Suprapubic skin (tissue), 4 donors: ENCODE measurements around the gene CLPX. TPM values are rescaled to one million over a fixed set of nuclear protein-coding genes. Genes with fewer than 3 reads are reported as not detected.
"Not testable (repeated sequence)": the region's sequence is repeated elsewhere in the genome, so short reads cannot be mapped to it uniquely, and the experiment has no call there.

ENCODE experiments used
- DNase-seq, 2 donors: peaks; one replicate each; pipeline ENCODE4 v3.0.0-alpha.2; 2019; ENCODE audit warnings: low spot score in 2 of 2
- H3K27ac ChIP-seq: fragments of 200-600 bp; sonication (generic); one replicate; pipeline ENCODE4 v1.5.1; 2019
- H3K27me3 ChIP-seq: fragments of 200-600 bp; sonication (generic); one replicate; pipeline ENCODE4 v1.5.1; 2019
- H3K36me3 ChIP-seq: fragments of 200-600 bp; sonication (generic); one replicate; pipeline ENCODE4 v1.5.1; 2019
- H3K4me1 ChIP-seq: fragments of 200-600 bp; sonication (generic); one replicate; pipeline ENCODE4 v1.5.1; 2019
- H3K4me3 ChIP-seq: fragments of 200-600 bp; sonication (generic); one replicate; pipeline ENCODE4 v1.5.1; 2019; ENCODE audit warnings: mild to moderate bottlenecking
- H3K9me3 ChIP-seq: fragments of 200-600 bp; sonication (generic); one replicate; pipeline ENCODE4 v1.5.1; 2019
- CTCF ChIP-seq, 2 donors: fragments of 200-600 bp in 1 of 2; fragments of 450-650 bp in 1 of 2; sonication (generic) in 1 of 2; IDR thresholded peaks; one replicate each; pipeline ENCODE4 v1.5.1; 2016 to 2019; ENCODE audit warnings: antibody characterized with exemption in 2 of 2, mild to moderate bottlenecking in 1 of 2, moderate library complexity in 1 of 2
- EP300 ChIP-seq: sonication (generic); formaldehyde crosslinking; IDR thresholded peaks from one replicate; pipeline ENCODE4 v1.6.1; 2017; ENCODE audit warnings: antibody characterized with exemption
- POLR2A ChIP-seq, 2 donors: fragments of 450-650 bp; IDR thresholded peaks; one replicate each; pipeline ENCODE4 v1.6.1; 2017; ENCODE audit warnings: antibody characterized with exemption in 2 of 2, mild to moderate bottlenecking in 2 of 2, moderate library complexity in 2 of 2
- POLR2AphosphoS5 ChIP-seq, 3 donors: sonication (generic); formaldehyde crosslinking; IDR thresholded peaks; one replicate each; pipeline ENCODE4 v1.6.1; 2017; ENCODE audit warnings: antibody characterized with exemption in 3 of 3
- WGBS: methylation state at CpG from one replicate; pipeline ENCODE4 v1.1.5; 2018; 5-methylcytosine and 5-hydroxymethylcytosine counted together
- total RNA-seq, 4 donors: library from RNA; depleted of rRNA; stranded (reverse); fragments of >200 nt; gene quantifications; one replicate each; pipeline ENCODE4 v1.1.0, GENCODE V29; 2016

Gene CLPX
- total RNA-seq, 4 donors from 2014 or later = 45.5 to 103 (median 58.3) TPM

- Histone ChIP-seq H3K4me1 (peaks cover 7% of the 10 kb centered on the region), H3K9me3 (no peaks in the 10 kb centered on the region), H3K27me3 (no peaks in the 10 kb centered on the region), H3K36me3 (peaks cover 5% of the 10 kb centered on the region), H3K27ac (peak overlapping the region; percentile 60), H3K4me3 (no peak overlapping the region)
- TF ChIP-seq EP300 (no peak), POLR2A (IDR thresholded peaks at IDR 0.05) (no peak), POLR2AphosphoS5 (IDR thresholded peaks at IDR 0.05) (no peak), CTCF (IDR thresholded peaks at IDR 0.05) (no peak)
- no peak for DNase-seq
- WGBS = 57% methylated on average over 6 of the region's 7 CpGs
Observed at GRCh38 chr15:65194826-65195547, 9.8 kb upstream of the CLPX start.

GRCh38 chr15:65192016-65192415, 6.9 kb upstream of the CLPX start:
- H3K4me3 ChIP-seq = no peak overlapping the region
- no peaks in the 10 kb centered on the region for H3K36me3 ChIP-seq
- WGBS = 100% methylated on average over 2 of the region's 5 CpGs
- TF ChIP-seq POLR2A (IDR thresholded peaks at IDR 0.05) = no peak
- TF ChIP-seq CTCF (IDR thresholded peaks at IDR 0.05) = no peak
- TF ChIP-seq POLR2AphosphoS5 (IDR thresholded peaks at IDR 0.05) = no peak
- no peak for TF ChIP-seq EP300
- H3K4me1 ChIP-seq = peaks cover 7% of the 10 kb centered on the region
- DNase-seq = no peak
- no peak overlapping the region for H3K27ac ChIP-seq
- H3K9me3 ChIP-seq = no peaks in the 10 kb centered on the region
- H3K27me3 ChIP-seq = no peaks in the 10 kb centered on the region

GRCh38 chr15:65189102-65189740, 4.1 kb upstream of the CLPX start:
- H3K36me3 ChIP-seq = no peaks in the 10 kb centered on the region
- TF ChIP-seq POLR2A (IDR thresholded peaks at IDR 0.05) (no peak), CTCF (IDR thresholded peaks at IDR 0.05) (peak; percentile 32 to 45), EP300 (no peak), POLR2AphosphoS5 (IDR thresholded peaks at IDR 0.05) (no peak)
- no peak overlapping the region for H3K27ac ChIP-seq
- H3K27me3 ChIP-seq = no peaks in the 10 kb centered on the region
- no peak overlapping the region for H3K4me3 ChIP-seq
- no peaks in the 10 kb centered on the region for H3K9me3 ChIP-seq
- WGBS = 18% methylated on average over 3 of the region's 3 CpGs
- H3K4me1 ChIP-seq = peaks cover 6% of the 10 kb centered on the region
- DNase-seq = no peak

GRCh38 chr15:65188472-65188871, 3.3 kb upstream of the CLPX start:
- H3K4me1 ChIP-seq = peaks cover 11% of the 10 kb centered on the region
- not testable (repeated sequence) for H3K4me3 ChIP-seq, H3K27me3 ChIP-seq, H3K9me3 ChIP-seq, DNase-seq, H3K27ac ChIP-seq, H3K36me3 ChIP-seq
- WGBS = 90% methylated on average over 9 of the region's 9 CpGs

GRCh38 chr15:65184305-65184867, 756 bp downstream of the CLPX start:
- H3K9me3 ChIP-seq = no peaks in the 10 kb centered on the region
- peaks cover 3% of the 10 kb centered on the region for H3K36me3 ChIP-seq
- no peaks in the 10 kb centered on the region for H3K27me3 ChIP-seq
- TF ChIP-seq EP300 (no peak), POLR2A (IDR thresholded peaks at IDR 0.05) (no peak), CTCF (IDR thresholded peaks at IDR 0.05) (no peak), POLR2AphosphoS5 (IDR thresholded peaks at IDR 0.05) (no peak)
- peaks cover 39% of the 10 kb centered on the region for H3K4me1 ChIP-seq
- peak in 1 of 2 donors; percentile 81 for DNase-seq
- H3K4me3 ChIP-seq = peak overlapping the region; percentile 78
- H3K27ac ChIP-seq = peak overlapping the region; percentile 95
- WGBS = under 1% methylated on average over 33 of the region's 33 CpGs
